CD4-positive, alpha-beta T cell treated with Interleukin-10 for 1 hour (primary cell): ENCODE data around the gene KAT7.
"Not testable (repeated sequence)": the region's sequence is repeated elsewhere in the genome, so short reads cannot be mapped to it uniquely, and the experiment has no call there.

Experiments used
- DNase-seq: peaks from one replicate; pipeline ENCODE4 v3.0.0-alpha.2; 2020

The KAT7 gene

GRCh38 chr17:49814781-49815529, 26.5 kb downstream of the KAT7 start:
- no peak for DNase-seq

DNA sequence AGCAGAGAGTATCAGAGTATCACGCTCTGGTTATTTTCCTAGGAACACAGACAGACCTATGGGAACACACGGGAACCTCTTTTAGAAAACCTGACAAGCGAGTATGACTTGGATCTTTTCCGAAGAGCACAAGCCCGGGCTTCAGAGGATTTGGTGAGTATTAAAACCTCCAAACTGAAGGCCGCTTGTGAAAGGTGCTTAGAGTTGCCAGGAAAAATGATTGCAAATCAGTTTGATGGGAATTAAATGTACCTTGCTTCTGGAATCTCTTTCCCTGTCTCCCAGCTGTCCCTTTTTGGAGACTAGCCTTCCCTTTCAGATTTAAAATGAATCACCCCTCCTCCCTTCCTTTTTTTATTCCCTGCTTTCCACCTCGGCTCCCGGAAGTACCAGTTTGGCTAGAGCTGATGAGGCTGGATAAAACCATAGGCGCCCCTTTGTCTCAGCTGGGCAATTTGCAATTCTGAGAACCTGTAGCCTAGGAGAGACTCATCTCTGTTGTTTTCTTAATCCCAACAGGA, 27.3 kb downstream of the KAT7 start:
- DNase-seq = no peak

DNA sequence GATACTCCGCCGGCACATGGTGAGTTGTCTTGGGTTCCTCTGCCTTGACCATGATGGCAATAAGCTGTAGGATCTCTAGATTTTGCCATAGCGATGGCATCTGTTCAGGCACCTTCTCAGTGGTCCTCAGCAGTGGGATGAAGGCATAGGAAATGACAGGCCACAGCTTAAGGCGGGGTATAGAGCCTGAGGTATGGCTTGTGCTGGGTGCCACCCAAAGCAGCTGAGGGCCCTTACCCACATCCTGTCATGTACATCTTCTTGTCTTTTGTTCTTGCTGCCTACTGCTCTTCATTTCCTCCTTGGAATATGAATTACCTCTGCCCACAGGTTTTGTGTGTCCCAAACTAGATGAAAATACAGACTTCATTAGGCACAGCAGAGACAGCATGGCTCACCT, 29.5 kb downstream of the KAT7 start:
- peak; percentile 75 for DNase-seq

- DNase-seq = peak; percentile 21
Observed at GRCh38 chr17:49819138-49819537, 30.7 kb downstream of the KAT7 start.

DNA sequence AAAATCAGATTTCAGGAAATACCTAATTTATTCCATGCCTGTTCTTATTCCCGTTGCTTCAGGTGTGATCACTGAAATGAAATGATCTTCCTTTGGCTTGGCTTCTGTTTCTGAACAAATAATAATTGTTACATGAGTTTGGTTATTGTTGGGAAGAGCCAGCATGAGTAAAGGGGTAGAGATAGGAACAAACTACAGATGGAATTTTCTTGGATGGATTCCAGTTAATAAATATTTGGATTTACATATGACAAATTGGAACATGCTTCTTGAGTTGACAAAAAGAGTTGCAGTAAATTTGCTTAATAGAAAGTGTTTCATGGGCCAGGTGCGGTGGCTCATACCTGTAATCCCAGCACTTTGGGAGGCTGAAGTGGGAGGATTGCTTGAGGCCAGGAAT, 31.2 kb downstream of the KAT7 start:
- no peak for DNase-seq

DNA sequence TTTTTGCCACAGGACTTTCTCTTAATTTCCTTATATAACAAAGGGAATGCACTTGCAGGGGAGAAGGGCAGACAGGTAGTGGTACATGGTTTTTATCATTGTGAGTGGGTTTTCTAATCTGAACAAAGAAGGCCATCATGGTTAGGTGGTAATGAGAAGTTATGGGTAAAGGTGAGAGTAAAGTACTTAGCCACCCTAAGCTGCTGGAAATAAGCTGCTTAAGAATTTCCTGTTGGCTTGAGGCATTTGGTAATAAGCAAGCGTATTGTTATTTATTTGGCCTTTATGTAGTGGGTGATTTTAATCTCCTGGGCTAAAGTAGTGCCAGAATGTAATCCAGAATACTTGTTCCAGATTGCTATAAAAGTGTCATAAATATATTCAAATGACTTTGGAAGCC, 32.3 kb downstream of the KAT7 start:
- DNase-seq = no peak

GRCh38 chr17:49821466-49821865, 33.0 kb downstream of the KAT7 start:
- DNase-seq = no peak

DNA sequence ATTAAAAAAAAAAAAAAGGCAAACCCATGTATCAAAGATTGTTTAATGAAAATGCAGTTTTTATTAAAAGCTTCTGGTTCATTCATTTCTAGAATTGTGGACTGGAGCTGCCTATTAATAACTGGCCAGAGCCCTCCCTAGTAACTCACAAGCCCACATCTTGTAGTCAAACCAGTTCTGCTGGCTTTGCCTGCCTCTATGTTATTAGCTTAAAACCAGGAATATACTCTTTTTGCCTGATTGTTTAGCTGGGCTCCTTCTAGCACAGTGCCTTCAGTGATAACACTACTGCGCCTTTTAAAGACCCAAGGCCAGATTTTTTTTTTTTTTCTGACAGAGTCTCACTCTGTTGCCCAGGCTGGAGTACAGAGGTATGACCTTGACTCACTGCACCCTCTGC, 33.4 kb downstream of the KAT7 start:
- DNase-seq = no peak

GRCh38 chr17:49822829-49823228, 34.3 kb downstream of the KAT7 start:
- no peak for DNase-seq

GRCh38 chr17:49823614-49824013, 35.1 kb downstream of the KAT7 start:
- DNase-seq = no peak

DNA sequence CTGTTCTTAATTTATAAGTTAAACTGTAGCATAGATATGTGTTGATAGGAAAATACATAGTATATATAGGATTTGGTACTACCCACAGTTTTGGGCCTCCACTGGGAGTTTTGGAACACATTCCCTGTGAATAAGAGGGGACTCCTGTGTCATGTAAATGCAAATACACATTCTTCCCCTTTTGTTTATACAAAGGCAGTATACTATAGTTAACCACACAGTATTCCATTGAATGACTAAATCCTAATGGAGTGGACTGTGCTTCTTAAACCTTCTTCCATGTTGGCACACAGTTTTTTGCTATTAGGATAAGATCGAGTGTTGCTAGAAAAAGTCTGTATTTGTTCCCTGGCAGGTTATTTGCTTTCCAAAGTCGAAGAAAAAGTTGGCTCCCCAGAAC, 37.2 kb downstream of the KAT7 start:
- no peak for DNase-seq

DNA sequence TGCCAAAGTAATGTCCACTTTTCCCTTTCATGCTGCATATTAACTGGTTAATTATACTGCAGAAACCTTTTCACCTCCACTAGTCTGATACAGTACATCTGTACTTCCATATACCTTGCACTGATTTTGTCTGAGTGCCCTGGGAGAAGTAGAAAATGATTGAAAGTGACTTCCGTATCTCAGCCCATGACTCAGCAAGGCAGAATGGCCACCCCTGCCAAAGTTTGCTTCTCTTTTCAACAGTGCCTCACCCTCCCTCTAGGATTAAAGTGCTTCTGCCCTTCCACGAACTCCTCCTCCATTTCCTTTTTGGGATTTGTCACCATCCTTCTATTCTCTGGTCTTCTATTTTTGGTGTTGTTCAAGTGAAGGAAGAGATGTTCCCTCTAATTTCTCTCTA, 39.8 kb downstream of the KAT7 start:
- DNase-seq = not testable (repeated sequence)

DNA sequence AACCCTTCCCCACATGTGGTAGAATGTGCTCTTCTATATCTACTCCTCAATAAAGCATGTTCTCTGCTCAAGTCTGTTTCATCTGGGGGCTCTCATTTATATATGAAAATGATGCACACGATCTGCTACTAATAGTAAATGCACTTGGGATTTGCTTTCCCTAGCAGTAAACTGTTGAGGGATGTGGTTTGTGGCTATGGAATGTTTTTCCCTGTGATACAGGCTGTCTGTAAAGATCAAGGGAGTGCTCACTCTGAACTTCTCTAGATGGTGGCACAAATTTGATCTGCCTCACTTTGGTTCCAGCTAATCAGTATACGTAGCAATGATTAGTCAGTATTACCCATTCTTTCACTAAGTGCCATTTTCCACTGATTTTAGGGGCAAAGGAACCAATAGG, 40.5 kb downstream of the KAT7 start:
- DNase-seq = no peak

- no peak for DNase-seq
Observed at GRCh38 chr17:49830605-49831004, 42.1 kb downstream of the KAT7 start.

DNA sequence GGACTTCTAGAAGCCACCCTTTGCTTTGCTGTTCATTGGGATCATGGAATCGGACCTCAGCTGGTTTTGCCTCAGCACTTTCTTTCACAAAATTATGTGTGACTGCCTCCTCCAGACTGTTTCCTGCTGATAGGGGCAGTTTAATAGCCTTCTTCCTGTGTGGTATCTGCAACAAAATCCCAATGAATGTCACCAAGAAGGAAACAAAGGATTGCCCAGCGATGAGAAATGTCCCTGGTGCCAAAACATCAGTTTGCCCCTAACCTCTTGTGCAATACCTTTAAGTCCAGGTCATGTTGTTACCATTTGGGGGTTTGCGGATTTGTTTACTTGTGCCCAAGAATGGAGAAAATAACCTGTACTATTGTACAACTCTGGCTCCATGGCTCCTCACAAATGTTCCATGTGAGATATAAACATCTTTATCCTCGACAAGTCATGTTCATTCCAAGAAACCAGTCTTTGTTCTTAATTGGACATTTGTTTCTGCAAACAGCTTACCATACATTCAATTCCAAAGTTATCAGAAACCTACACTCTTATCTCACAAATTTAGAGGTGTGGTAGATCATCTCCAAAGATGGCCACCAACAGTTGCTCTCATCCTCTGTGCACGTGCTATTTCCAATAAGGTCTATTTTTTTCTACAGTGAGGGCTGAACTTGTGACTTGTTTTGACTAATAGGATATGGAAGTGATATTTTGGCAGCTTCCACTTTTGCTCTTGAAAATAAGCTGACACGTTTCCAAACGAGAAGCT, 44.5 kb downstream of the KAT7 start:
- DNase-seq = no peak

- no peak for DNase-seq
Observed at GRCh38 chr17:49834118-49834743, 45.8 kb downstream of the KAT7 start.

- DNase-seq = no peak
Observed at GRCh38 chr17:49835472-49835871, 47.0 kb downstream of the KAT7 start.

GRCh38 chr17:49836111-49837030, 47.9 kb downstream of the KAT7 start:
- DNase-seq = no peak

GRCh38 chr17:49839455-49839854, 51.0 kb downstream of the KAT7 start:
- DNase-seq = no peak

DNA sequence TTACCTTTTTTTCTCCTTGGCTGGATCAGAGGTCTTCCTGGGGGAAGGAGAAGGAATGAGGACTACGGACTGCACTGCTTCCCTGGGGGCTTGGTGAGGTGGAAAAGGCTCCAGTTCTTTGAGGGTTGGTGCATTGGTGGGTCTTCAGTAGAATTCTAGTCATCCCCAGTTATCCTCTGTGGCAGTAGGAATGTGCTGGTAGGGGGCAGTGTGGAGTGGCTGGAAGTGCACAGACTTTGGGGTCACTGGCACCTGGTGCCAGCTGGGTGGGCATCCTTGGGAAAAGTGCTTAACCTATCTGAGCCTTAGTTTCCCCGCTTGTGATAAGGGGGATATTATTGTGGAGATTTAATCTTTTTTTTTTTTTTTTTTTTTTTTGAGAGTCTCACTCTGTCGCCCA, 53.1 kb downstream of the KAT7 start:
- no peak for DNase-seq

DNA sequence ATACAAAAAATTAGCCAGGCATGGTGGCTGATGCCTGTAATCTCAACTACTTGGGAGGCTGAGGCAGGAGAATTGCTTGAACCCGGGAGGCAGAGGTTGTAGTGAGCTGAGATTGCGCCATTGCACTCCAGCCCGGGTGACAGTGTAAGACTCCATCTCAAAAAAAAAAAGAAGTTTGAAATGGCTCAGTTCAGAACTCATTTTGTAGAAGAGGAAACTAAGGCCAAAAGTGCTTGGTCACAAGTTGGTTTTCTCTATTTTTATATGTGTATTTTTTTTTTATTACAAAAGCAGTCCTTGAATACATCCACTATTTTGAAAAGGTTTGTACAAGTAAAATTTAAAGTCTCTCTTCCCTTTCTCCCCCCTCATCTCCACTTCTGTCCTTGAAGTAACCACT, 53.9 kb downstream of the KAT7 start:
- DNase-seq = no peak

- no peak for DNase-seq
Observed at GRCh38 chr17:49842846-49843245, 54.4 kb downstream of the KAT7 start.
